ENCODE measurements around the gene MORN1. TPM values are rescaled to one million over a fixed set of nuclear protein-coding genes. Genes with fewer than 3 reads are reported as not detected.
A peak's percentile ranks its signal among the peaks of the same experiment; 100 is the strongest.

Gene MORN1
- total and polyA plus RNA-seq, 2 experiments from 2014 or later, result 4.8 to 11.1 TPM

DNA sequence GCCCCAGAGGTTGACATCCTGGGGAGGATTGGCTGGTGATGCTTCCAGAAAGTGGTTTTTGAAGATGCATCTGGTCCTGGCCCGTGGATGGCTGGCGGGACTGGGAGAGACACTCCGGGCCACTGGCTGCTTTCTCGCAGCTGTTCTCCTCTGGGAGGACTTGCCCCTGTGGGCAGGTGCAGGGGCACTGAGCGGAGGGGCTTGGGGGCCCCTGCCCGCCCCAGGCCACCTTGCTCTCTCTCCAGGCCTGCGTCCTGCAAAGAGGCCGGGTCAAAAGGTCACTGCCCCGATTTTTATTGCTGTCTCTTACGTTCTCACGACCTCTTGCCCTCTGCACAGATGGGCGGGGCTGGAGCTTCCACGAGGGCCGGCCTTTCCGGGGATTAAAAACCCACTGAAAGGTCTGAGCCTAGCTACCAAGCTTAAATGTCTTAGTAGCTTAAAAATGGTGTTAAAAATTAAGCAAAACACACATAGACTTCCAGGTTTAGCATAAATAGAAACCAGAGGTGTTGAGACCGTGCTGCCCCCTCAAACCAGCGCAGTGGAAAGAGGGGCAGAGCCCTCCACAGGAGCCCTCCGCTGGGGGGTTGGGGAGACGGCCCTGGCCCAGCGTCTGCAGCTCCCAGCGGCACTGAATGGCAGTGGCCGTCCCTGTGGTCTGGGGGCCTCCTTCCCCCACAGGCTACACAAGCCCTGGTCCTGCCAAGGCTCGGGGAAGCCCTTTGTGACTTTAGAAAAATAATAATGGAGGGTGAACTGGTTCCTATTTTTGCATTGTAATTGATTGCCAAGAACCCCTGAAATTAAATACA is 119.3 kb downstream of the MORN1 start:
- peaks cover 41% of the 10 kb centered on the region for H3K4me1 ChIP-seq (ENCODE audit: insufficient read depth)
- Mint-ChIP-seq H3K4me3 (peak overlapping the region; percentile 45; the same call in 1 of the 3 replicates), H3K9me3 (no peaks in the 10 kb centered on the region), H3K27ac (peak overlapping the region; percentile 56; the same call in 1 of the 2 replicates), H3K36me3 (ENCODE audit: low read depth) (peaks cover 7% of the 10 kb centered on the region), H3K27me3 (ENCODE audit: insufficient read depth, low read depth, poor library complexity) (peaks cover 28% of the 10 kb centered on the region), H3K4me1 (peaks cover 53% of the 10 kb centered on the region)
- peaks cover 98% of the 10 kb centered on the region for H3K79me2 ChIP-seq (replicated peaks; ENCODE audit: insufficient read depth)
- H3F3A ChIP-seq (replicated peaks; ENCODE audit: low read depth), result 0 out of 2 replicates have a peak, but pooled peaks cover 14% of the 10 kb centered on the region
- TF ChIP-seq ZNF331 (CRISPR knock-in tag; IDR thresholded peaks at IDR 0.05; ENCODE audit: low read depth) (no peak), STAT1 (IDR thresholded peaks at IDR 0.05; ENCODE audit: unreplicated experiment) (no peak), NANOG (IDR thresholded peaks at IDR 0.05; ENCODE audit: borderline replicate concordance) (no peak), ZNF114 (CRISPR knock-in tag; IDR thresholded peaks at IDR 0.05) (no peak), JUNB (IDR thresholded peaks at IDR 0.05; ENCODE audit: unreplicated experiment) (no peak), CREB1 (CRISPR knock-in tag; IDR thresholded peaks at IDR 0.05; ENCODE audit: low read depth) (no peak), EZH2 (IDR thresholded peaks at IDR 0.05; ENCODE audit: low read depth, unreplicated experiment) (no peak), POLR2AphosphoS5 (IDR thresholded peaks at IDR 0.05; ENCODE audit: low read depth) (no peak), EZH2phosphoT487 (IDR thresholded peaks at IDR 0.05; ENCODE audit: unreplicated experiment) (no peak)
- TF ChIP-seq, protein P1, sequence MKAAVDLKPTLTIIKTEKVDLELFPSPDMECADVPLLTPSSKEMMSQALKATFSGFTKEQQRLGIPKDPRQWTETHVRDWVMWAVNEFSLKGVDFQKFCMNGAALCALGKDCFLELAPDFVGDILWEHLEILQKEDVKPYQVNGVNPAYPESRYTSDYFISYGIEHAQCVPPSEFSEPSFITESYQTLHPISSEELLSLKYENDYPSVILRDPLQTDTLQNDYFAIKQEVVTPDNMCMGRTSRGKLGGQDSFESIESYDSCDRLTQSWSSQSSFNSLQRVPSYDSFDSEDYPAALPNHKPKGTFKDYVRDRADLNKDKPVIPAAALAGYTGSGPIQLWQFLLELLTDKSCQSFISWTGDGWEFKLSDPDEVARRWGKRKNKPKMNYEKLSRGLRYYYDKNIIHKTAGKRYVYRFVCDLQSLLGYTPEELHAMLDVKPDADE (IDR thresholded peaks at IDR 0.05), result no peak
- TF ChIP-seq, protein P2, sequence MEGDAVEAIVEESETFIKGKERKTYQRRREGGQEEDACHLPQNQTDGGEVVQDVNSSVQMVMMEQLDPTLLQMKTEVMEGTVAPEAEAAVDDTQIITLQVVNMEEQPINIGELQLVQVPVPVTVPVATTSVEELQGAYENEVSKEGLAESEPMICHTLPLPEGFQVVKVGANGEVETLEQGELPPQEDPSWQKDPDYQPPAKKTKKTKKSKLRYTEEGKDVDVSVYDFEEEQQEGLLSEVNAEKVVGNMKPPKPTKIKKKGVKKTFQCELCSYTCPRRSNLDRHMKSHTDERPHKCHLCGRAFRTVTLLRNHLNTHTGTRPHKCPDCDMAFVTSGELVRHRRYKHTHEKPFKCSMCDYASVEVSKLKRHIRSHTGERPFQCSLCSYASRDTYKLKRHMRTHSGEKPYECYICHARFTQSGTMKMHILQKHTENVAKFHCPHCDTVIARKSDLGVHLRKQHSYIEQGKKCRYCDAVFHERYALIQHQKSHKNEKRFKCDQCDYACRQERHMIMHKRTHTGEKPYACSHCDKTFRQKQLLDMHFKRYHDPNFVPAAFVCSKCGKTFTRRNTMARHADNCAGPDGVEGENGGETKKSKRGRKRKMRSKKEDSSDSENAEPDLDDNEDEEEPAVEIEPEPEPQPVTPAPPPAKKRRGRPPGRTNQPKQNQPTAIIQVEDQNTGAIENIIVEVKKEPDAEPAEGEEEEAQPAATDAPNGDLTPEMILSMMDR (conservative IDR thresholded peaks at IDR 0.05; ENCODE audit: low read depth in 2 of 2), result no peak
- TF ChIP-seq, protein P3, sequence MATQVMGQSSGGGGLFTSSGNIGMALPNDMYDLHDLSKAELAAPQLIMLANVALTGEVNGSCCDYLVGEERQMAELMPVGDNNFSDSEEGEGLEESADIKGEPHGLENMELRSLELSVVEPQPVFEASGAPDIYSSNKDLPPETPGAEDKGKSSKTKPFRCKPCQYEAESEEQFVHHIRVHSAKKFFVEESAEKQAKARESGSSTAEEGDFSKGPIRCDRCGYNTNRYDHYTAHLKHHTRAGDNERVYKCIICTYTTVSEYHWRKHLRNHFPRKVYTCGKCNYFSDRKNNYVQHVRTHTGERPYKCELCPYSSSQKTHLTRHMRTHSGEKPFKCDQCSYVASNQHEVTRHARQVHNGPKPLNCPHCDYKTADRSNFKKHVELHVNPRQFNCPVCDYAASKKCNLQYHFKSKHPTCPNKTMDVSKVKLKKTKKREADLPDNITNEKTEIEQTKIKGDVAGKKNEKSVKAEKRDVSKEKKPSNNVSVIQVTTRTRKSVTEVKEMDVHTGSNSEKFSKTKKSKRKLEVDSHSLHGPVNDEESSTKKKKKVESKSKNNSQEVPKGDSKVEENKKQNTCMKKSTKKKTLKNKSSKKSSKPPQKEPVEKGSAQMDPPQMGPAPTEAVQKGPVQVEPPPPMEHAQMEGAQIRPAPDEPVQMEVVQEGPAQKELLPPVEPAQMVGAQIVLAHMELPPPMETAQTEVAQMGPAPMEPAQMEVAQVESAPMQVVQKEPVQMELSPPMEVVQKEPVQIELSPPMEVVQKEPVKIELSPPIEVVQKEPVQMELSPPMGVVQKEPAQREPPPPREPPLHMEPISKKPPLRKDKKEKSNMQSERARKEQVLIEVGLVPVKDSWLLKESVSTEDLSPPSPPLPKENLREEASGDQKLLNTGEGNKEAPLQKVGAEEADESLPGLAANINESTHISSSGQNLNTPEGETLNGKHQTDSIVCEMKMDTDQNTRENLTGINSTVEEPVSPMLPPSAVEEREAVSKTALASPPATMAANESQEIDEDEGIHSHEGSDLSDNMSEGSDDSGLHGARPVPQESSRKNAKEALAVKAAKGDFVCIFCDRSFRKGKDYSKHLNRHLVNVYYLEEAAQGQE (IDR thresholded peaks at IDR 0.05; ENCODE audit: unreplicated experiment), result no peak
- TF ChIP-seq, protein P4, sequence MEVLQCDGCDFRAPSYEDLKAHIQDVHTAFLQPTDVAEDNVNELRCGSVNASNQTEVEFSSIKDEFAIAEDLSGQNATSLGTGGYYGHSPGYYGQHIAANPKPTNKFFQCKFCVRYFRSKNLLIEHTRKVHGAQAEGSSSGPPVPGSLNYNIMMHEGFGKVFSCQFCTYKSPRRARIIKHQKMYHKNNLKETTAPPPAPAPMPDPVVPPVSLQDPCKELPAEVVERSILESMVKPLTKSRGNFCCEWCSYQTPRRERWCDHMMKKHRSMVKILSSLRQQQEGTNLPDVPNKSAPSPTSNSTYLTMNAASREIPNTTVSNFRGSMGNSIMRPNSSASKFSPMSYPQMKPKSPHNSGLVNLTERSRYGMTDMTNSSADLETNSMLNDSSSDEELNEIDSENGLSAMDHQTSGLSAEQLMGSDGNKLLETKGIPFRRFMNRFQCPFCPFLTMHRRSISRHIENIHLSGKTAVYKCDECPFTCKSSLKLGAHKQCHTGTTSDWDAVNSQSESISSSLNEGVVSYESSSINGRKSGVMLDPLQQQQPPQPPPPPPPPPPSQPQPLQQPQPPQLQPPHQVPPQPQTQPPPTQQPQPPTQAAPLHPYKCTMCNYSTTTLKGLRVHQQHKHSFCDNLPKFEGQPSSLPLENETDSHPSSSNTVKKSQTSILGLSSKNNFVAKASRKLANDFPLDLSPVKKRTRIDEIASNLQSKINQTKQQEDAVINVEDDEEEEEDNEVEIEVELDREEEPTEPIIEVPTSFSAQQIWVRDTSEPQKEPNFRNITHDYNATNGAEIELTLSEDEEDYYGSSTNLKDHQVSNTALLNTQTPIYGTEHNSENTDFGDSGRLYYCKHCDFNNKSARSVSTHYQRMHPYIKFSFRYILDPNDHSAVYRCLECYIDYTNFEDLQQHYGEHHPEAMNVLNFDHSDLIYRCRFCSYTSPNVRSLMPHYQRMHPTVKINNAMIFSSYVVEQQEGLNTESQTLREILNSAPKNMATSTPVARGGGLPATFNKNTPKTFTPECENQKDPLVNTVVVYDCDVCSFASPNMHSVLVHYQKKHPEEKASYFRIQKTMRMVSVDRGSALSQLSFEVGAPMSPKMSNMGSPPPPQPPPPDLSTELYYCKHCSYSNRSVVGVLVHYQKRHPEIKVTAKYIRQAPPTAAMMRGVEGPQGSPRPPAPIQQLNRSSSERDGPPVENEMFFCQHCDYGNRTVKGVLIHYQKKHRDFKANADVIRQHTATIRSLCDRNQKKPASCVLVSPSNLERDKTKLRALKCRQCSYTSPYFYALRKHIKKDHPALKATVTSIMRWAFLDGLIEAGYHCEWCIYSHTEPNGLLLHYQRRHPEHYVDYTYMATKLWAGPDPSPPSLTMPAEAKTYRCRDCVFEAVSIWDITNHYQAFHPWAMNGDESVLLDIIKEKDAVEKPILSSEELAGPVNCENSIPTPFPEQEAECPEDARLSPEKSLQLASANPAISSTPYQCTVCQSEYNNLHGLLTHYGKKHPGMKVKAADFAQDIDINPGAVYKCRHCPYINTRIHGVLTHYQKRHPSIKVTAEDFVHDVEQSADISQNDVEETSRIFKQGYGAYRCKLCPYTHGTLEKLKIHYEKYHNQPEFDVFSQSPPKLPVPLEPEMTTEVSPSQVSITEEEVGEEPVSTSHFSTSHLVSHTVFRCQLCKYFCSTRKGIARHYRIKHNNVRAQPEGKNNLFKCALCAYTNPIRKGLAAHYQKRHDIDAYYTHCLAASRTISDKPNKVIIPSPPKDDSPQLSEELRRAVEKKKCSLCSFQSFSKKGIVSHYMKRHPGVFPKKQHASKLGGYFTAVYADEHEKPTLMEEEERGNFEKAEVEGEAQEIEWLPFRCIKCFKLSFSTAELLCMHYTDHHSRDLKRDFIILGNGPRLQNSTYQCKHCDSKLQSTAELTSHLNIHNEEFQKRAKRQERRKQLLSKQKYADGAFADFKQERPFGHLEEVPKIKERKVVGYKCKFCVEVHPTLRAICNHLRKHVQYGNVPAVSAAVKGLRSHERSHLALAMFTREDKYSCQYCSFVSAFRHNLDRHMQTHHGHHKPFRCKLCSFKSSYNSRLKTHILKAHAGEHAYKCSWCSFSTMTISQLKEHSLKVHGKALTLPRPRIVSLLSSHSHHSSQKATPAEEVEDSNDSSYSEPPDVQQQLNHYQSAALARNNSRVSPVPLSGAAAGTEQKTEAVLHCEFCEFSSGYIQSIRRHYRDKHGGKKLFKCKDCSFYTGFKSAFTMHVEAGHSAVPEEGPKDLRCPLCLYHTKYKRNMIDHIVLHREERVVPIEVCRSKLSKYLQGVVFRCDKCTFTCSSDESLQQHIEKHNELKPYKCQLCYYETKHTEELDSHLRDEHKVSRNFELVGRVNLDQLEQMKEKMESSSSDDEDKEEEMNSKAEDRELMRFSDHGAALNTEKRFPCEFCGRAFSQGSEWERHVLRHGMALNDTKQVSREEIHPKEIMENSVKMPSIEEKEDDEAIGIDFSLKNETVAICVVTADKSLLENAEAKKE (CRISPR knock-in tag; IDR thresholded peaks at IDR 0.05), result no peak
- no peak overlapping the region for H2AFZ ChIP-seq
- no peaks in the 10 kb centered on the region for H3K27me3 ChIP-seq (ENCODE audit: insufficient read depth)
- H4K20me1 ChIP-seq (replicated peaks; ENCODE audit: insufficient read depth), result peaks cover 45% of the 10 kb centered on the region
- peak overlapping the region; percentile 38 for H3K4me2 ChIP-seq
- DNase-seq (ENCODE audit: low spot score) (no peak), ATAC-seq (no peak; the same call in 1 of the 3 replicates)
- H3K27ac ChIP-seq (ENCODE audit: low read depth), result 0 out of 2 replicates have a peak overlapping the region, but pooled peaks have one; percentile 45
- no peak overlapping the region for H3K4me3 ChIP-seq
- no peaks in the 10 kb centered on the region for H3K9me2 ChIP-seq (ENCODE audit: insufficient read depth)
- no peaks in the 10 kb centered on the region; the same call in 1 of the 2 replicates for H3K36me3 ChIP-seq (ENCODE audit: insufficient read depth)

All from GM23338 (cell line).